ENCODE results near the gene PSMA8. TPM values are rescaled to one million over a fixed set of nuclear protein-coding genes. Genes with fewer than 3 reads are reported as not detected.
A peak's percentile ranks its signal among the peaks of the same experiment; 100 is the strongest.
"Not testable (repeated sequence)": the region's sequence is repeated elsewhere in the genome, so short reads cannot be mapped to it uniquely, and the experiment has no call there.

The PSMA8 gene
- not detected in 2 replicates for total RNA-seq (2014; rRNA removed; shearing (Covaris generic); ENCODE audit: low replicate concordance)

- no peak for DNase-seq (ENCODE audit: low read depth)
- in situ Hi-C loops (cut with HindIII; ENCODE audit: low pct_unique_long_range_greater_than_20kb, low sequenced_read_pairs), result no loop called here
These were observed at the start of gene PSMA8 for GRCh38 chr18:26133652-26134051. Gene PSMA8 (plus strand): TSS chr18:26133869. CDS start chr18:26133966, 97 bp downstream.

- in situ Hi-C loops (cut with HindIII; ENCODE audit: low pct_unique_long_range_greater_than_20kb, low sequenced_read_pairs), result no loop called here
- DNase-seq (ENCODE audit: low read depth), result no peak
These were observed 48.6 kb upstream of the PSMA8 start for GRCh38 chr18:26085056-26085455.

GRCh38 chr18:26086959-26087358, 46.7 kb upstream of the PSMA8 start:
- DNase-seq (ENCODE audit: low read depth), result no peak
- in situ Hi-C loops (cut with HindIII; ENCODE audit: low pct_unique_long_range_greater_than_20kb, low sequenced_read_pairs), result no loop called here

GRCh38 chr18:26088487-26088886, 45.2 kb upstream of the PSMA8 start:
- in situ Hi-C loops (cut with HindIII; ENCODE audit: low pct_unique_long_range_greater_than_20kb, low sequenced_read_pairs), result no loop called here
- DNase-seq (ENCODE audit: low read depth), result no peak

- in situ Hi-C loops (cut with HindIII; ENCODE audit: low pct_unique_long_range_greater_than_20kb, low sequenced_read_pairs), result no loop called here
- no peak for DNase-seq (ENCODE audit: low read depth)
These were observed 44.2 kb upstream of the PSMA8 start for GRCh38 chr18:26089293-26090129.

GRCh38 chr18:26090130-26091046, 43.3 kb upstream of the PSMA8 start, which contains the start of gene SS18:
Gene SS18 (minus strand): TSS chr18:26090613. CDS start chr18:26090569, 44 bp downstream.
- in situ Hi-C loops (cut with HindIII; ENCODE audit: low pct_unique_long_range_greater_than_20kb, low sequenced_read_pairs), result no loop called here
- DNase-seq (ENCODE audit: low read depth), result peak; percentile 87

- DNase-seq (ENCODE audit: low read depth), result no peak
- in situ Hi-C loops (cut with HindIII; ENCODE audit: low pct_unique_long_range_greater_than_20kb, low sequenced_read_pairs), result no loop called here
These were observed 42.5 kb upstream of the PSMA8 start for GRCh38 chr18:26091047-26091630.

GRCh38 chr18:26096852-26097251, 36.8 kb upstream of the PSMA8 start:
- in situ Hi-C loops (cut with HindIII; ENCODE audit: low pct_unique_long_range_greater_than_20kb, low sequenced_read_pairs), result no loop called here
- DNase-seq (ENCODE audit: low read depth), result no peak

GRCh38 chr18:26097563-26097962, 36.1 kb upstream of the PSMA8 start:
- DNase-seq (ENCODE audit: low read depth), result no peak
- in situ Hi-C loops (cut with HindIII; ENCODE audit: low pct_unique_long_range_greater_than_20kb, low sequenced_read_pairs), result no loop called here

- no peak for DNase-seq (ENCODE audit: low read depth)
- in situ Hi-C loops (cut with HindIII; ENCODE audit: low pct_unique_long_range_greater_than_20kb, low sequenced_read_pairs), result no loop called here
These were observed 30.1 kb upstream of the PSMA8 start for GRCh38 chr18:26103579-26103978.

- in situ Hi-C loops (cut with HindIII; ENCODE audit: low pct_unique_long_range_greater_than_20kb, low sequenced_read_pairs), result no loop called here
- no peak for DNase-seq (ENCODE audit: low read depth)
These were observed 29.6 kb upstream of the PSMA8 start for GRCh38 chr18:26104035-26104434.

- no peak for DNase-seq (ENCODE audit: low read depth)
- in situ Hi-C loops (cut with HindIII; ENCODE audit: low pct_unique_long_range_greater_than_20kb, low sequenced_read_pairs), result no loop called here
These were observed 14.4 kb upstream of the PSMA8 start for GRCh38 chr18:26119246-26119645.

- in situ Hi-C loops (cut with HindIII; ENCODE audit: low pct_unique_long_range_greater_than_20kb, low sequenced_read_pairs), result no loop called here
- DNase-seq (ENCODE audit: low read depth), result no peak
These were observed 12.2 kb upstream of the PSMA8 start for GRCh38 chr18:26121476-26121875.

- DNase-seq (ENCODE audit: low read depth); in situ Hi-C loops (cut with HindIII; ENCODE audit: low pct_unique_long_range_greater_than_20kb, low sequenced_read_pairs): not testable (repeated sequence)
These were observed 11.7 kb upstream of the PSMA8 start for GRCh38 chr18:26121994-26122393.

- in situ Hi-C loops (cut with HindIII; ENCODE audit: low pct_unique_long_range_greater_than_20kb, low sequenced_read_pairs), result no loop called here
- DNase-seq (ENCODE audit: low read depth), result no peak
These were observed 5.9 kb upstream of the PSMA8 start for GRCh38 chr18:26127786-26128185.

- DNase-seq (ENCODE audit: low read depth); in situ Hi-C loops (cut with HindIII; ENCODE audit: low pct_unique_long_range_greater_than_20kb, low sequenced_read_pairs): not testable (repeated sequence)
These were observed 5.5 kb upstream of the PSMA8 start for GRCh38 chr18:26128192-26128591.

- no peak for DNase-seq (ENCODE audit: low read depth)
- in situ Hi-C loops (cut with HindIII; ENCODE audit: low pct_unique_long_range_greater_than_20kb, low sequenced_read_pairs), result no loop called here
These were observed 438 bp downstream of the PSMA8 start for GRCh38 chr18:26134107-26134506.

GRCh38 chr18:26135548-26135947, 1.9 kb downstream of the PSMA8 start:
- in situ Hi-C loops (cut with HindIII; ENCODE audit: low pct_unique_long_range_greater_than_20kb, low sequenced_read_pairs), result no loop called here
- no peak for DNase-seq (ENCODE audit: low read depth)

- in situ Hi-C loops (cut with HindIII; ENCODE audit: low pct_unique_long_range_greater_than_20kb, low sequenced_read_pairs), result no loop called here
- no peak for DNase-seq (ENCODE audit: low read depth)
These were observed 23.7 kb downstream of the PSMA8 start for GRCh38 chr18:26157326-26157725.

All from Caki2 (cell line).